Activated effector memory CD4-positive, alpha-beta T cell treated with Interleukin-2 at 50 U/mL for 16 hours (primary cell): ENCODE measurements around the gene C1orf226.

Source experiments
- DNase-seq: peaks from one replicate; pipeline ENCODE4 v3.0.0-alpha.2; 2020

Gene C1orf226

DNA sequence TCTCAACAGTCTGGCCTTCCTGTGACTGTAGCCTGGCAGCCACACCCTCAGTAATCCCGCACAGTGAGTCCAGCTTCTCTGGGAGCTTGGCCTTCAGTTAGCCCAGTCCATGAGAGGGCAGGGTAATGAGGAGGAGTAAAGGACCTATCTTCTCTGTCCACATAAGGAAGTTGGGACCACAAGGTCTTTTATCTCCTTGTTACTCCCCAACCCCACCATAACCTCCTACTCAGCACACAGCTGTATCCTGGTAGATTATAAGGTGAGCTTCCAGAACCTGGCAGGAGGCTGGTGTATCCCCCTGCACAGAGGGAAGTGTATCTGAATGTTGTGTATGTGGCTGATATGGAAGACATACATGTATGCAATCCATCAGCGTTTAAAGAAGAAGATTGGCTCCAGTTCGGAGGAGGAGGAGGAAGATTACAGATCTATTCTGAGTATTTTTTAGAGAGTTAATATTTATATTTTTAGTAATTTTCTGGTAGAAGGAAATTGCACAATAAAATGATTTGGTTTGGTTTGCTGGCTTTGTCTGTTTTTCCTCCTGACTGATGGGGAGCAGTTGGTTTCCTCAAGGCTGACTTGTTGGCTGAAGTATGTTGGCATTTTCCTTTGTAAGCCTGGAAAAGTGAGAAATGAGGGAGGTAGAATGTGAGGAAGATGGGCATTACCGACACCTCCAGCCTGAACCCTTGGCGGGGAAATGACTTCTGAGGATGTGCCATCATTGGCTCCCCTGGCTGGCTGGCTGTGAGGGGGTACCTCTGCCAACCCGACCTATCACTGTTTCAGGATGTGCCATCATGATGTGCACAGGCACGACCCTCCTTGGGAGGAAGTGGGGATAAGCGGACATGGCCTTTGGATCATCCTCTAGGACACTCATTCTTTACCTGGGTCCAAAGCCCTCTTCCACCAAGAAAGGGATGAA is 5.0 kb downstream of the C1orf226 start:
- DNase-seq = no peak

GRCh38 chr1:162387226-162388082 is 5.9 kb downstream of the C1orf226 start:
- no peak for DNase-seq

GRCh38 chr1:162388083-162388594 is 6.6 kb downstream of the C1orf226 start:
- no peak for DNase-seq

DNA sequence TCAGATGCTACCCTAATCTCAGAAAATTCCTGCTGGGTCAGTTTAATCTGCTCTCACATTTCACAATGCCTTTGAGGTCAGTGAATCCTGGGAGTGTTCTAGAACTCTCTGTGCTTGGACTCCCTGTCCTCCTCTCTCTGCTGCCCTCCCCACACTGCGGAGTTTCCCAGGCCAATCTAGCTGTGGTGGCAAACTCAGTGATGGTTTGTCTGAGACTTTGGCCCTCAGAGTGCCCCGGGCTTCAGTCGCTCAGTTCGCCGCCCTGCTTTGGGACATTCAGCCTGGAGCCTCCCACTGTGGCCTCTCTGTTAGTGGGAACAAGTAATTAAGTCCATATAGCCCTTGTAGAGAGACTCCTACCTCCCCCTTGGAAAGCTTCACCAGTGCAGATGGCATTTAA is 7.1 kb downstream of the C1orf226 start:
- DNase-seq = no peak

- DNase-seq = no peak
These were observed 7.7 kb downstream of the C1orf226 start for GRCh38 chr1:162389021-162389818.

DNA sequence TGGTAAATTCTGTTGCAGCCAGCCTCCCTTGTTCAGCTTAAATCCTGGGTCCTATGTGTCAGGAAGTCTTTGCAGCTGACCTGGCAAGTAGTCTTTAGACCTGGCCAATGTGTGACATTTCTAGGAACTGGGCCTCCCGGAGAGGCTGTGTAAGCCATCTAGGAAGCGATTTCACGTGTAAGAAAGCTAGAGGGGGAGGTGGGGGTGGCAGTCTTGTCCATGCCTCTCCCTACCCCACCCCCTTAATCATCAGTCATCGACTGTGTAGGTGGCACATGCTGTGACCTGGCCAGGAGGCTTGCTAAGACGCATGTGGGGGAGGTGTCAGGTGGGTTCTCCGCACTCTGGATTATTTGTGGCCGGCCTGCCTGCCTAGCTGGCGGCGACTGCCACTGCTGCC is 8.4 kb downstream of the C1orf226 start:
- DNase-seq = no peak

GRCh38 chr1:162390396-162391185 is 9.1 kb downstream of the C1orf226 start:
- DNase-seq = no peak

DNA sequence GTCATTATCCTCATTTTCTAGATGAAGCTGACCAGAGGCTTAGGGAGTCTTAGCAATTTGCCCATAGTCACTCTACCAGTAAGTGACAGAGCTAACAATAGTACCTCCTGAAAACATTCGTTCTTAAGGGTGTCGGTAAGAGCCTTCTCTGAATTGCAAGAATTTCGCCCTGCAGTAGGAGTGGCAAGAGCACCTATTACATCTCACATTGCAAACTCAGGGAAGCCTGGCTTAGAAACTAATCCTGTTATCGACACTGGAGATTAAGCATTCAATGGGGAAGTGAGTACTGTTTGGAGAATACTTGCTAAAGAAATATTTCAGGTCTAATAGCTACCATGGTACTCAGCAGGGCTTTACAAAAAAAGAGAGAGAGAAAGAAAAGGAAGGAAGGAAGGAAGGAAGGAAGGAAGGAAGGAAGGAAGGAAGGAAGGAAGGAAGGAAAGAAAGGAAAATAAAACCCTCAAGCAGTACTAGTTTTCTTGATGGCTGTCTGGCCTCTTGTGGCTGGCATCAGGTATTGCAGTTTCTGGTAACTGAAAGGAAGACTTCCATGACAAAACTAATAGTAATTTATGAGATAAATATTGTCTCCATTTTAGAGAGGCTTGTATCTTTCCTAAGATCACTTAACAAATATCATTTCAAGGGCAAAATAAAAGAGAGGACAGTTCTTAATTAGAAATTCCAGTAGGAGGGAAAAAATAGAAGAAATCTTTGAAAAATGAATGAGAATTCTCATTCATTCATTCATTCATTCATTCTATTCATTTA is 10.4 kb downstream of the C1orf226 start:
- no peak for DNase-seq

GRCh38 chr1:162396201-162396906 is 14.8 kb downstream of the C1orf226 start:
- no peak for DNase-seq

- no peak for DNase-seq
These were observed 15.5 kb downstream of the C1orf226 start for GRCh38 chr1:162397039-162397448.

DNA sequence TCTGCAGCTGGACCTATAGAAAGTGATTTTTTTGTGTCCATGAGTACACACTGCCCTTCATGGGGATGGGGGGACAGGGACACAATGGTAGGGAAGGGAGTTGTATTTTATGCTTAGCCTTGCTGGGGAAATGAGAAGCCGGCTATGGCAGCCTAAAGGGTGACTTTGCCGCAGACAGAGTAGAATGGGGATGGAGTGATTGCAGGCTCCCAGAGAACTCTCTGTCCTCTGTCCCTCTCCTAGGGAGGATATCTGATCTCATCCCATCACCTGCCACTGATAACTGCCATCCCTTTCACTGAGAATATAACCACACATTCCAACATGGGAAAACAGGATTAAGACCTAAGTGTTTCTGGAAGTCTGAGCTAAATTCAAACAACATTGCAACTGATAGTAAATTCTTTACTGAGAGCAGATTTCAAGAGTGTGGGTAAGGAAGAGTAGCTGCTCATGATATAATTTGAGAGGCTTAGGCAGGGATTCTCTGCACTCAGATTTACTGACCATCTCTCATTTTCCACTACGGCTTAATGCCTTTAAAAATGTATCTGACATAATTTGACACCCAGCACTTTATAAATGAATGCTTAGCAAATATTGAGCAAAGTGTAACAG is 16.5 kb downstream of the C1orf226 start:
- DNase-seq = no peak

GRCh38 chr1:162398999-162399580 is 17.6 kb downstream of the C1orf226 start:
- DNase-seq = no peak

GRCh38 chr1:162400790-162401355 is 19.3 kb downstream of the C1orf226 start:
- no peak for DNase-seq

DNA sequence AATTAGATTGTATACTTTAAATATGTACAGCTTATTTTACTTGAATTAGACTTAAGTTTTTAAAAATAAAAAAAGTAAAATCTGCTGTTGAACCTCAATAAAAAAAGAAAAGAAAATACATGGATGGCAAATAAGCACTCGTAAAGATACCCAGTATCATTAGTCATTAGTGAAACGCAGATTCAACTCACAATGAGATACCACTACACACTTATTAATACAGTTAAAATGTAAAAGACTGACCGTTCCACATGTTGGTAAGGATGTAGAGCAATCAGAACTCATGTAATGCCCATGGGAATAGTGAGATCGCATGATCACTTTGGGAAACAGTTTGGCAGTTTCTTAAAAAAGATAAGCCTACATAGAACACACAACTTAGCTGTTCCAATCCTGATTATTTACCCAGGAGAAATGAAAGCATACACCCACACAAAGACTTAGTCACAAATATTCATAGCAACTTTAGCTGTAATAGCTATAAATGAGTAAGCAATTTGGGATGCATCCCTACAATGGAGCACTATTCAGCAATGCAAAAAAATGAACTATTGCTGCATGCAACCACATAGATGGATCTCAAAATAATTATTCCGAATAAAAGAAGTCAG is 23.1 kb downstream of the C1orf226 start:
- no peak for DNase-seq

DNA sequence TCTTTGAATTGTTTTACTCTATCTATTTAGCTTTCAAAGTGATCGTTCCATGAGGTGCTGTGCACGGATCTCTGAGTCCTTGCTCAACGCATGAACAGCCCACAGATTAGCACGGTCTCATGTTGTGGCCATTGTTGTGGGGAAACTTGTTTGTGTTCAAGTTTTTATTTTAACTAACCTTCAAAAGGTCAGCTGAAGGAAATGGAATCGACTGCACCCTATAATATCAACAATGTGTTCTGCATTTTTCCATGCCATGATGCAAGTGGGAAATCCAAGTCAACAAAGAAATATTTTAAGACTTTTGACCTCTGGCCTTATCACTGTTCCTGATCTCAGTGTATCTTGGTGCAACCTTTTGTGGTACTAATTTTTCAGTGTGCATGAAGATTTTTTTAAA is 24.3 kb downstream of the C1orf226 start:
- DNase-seq = no peak

DNA sequence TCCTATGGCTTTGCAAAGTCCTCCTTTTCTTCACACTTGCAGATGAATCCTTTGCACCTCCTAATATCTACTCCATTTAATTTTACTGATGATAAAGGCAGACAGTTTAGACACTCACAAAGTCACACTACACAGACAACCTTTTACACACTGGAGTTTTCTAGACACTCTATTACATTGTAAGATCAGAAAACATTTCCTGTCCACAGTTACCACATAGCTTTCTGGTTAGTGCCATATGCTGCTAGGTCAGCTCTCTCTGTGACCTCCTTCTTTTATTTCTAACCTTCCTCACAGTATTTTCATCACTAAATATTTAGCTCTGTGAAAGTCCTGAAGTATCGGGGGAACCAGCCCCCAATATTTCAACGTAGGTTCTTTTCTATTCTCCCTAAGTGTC is 25.3 kb downstream of the C1orf226 start:
- no peak for DNase-seq

DNA sequence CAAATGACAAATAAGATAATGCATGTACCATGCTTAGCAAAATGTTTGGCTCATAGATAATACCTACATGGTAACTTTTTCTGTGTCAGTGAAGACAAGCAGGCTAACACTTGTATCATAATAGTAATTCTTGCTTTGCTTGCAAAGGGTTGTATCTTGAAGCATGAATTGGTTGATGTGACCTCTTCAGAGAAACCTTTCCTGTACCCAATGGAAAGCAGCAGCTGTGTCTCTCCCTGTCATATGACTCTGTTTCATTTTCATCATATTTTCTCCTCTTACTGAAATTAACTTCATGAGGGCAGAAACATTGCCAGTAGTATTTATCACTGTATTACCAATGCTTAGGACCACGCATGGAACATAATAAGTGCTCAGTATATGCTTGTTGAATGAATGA is 26.0 kb downstream of the C1orf226 start:
- DNase-seq = no peak

DNA sequence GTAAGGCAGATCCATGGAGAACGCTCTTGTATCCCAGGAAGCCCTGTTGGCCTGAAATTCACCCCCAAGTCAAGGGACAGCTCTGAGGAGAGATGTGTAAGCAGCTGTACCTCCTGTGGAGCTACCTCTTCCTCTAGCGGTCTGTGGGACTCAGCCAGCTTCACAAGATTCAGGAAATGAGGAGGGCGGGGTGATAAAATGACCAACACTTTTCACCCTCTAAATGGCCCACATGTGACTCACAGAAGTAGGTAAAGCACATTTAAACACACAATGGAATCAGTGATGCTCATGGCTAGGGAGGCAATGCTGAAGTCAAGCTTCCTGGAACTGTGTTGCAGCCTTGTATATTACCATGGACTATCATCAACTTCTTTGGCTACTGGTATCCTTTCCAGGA is 30.5 kb downstream of the C1orf226 start, which contains the start of gene SH2D1B:
Gene SH2D1B (minus strand): TSS at position 135 of the 400 bp plus-strand sequence. CDS start 120 bp downstream, at position 15.
- no peak for DNase-seq

- no peak for DNase-seq
These were observed 34.7 kb downstream of the C1orf226 start for GRCh38 chr1:162416215-162416614.
